Central memory CD4-positive, alpha-beta T cell (primary cell): ENCODE data around the gene SMAD3.

Experiments
- DNase-seq: peaks from one replicate; pipeline ENCODE4 v3.0.0; 2022

Gene SMAD3

DNA sequence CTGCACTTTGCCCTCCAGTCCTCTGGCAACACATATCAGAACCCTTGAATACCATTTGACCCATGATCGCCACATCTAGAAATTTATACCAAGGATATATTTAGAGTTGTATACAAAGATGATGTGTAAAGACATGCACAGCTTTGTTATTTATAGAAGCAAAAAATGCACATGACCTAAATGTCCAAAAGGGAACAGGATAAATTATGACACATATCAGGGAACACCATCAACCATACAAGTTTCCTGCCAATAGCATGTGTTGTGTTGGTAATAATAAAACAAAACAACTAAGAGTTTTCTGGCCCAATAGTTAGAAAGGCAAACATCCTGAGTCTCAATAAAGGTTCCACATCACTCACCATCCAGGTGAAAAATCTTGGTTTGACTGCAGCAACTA is 137.6 kb downstream of the SMAD3 start:
- DNase-seq, result no peak

DNA sequence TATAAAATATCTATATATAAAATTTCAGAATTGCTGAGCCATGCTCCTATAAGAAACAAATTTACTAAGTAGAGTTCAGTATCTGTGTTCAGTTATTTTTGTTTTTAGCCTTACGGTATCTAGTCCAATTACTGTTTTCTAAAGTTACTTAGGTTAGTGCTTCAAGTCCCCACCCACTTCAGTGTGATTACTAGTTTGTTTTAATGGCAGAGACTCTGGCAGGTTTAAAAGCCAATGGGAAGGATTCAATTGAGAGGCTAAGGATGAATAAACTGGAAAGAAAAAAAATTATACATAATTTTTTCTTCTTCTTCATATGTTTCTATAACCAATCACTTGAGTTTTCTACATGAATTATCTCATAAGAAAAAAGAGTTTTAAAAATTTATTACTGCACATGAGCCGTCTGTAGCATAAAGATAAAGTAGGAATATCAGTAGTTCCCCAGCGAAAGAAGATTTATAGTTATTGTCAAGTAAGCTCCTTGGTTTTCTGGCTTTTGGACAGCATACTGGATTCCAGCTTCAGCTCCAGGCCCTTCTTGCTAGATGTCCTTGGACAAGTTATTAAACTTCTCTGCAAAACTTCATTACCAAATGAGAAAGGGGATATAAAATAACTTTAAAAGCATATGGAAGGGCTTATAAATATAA is 142.3 kb downstream of the SMAD3 start:
- no peak for DNase-seq

DNA sequence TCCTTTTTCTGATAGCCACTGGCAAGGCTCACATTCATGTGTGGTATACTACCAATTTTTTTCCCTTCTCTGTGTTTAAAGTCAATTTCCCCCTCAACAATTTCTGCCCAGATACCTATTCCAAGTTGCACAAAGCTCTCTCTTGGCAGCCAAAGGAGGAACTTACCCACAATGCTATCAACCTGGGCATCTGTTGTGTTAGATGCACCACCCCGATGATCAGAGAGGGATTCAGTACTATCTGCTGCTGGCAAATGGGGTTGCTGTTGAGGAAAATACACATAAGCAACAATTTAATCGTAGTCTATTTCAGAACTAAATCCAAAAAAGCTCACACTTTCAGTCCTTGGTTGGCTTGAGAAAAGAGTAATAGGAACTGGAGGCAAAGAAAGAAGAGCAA is 143.0 kb downstream of the SMAD3 start:
- no peak for DNase-seq

DNA sequence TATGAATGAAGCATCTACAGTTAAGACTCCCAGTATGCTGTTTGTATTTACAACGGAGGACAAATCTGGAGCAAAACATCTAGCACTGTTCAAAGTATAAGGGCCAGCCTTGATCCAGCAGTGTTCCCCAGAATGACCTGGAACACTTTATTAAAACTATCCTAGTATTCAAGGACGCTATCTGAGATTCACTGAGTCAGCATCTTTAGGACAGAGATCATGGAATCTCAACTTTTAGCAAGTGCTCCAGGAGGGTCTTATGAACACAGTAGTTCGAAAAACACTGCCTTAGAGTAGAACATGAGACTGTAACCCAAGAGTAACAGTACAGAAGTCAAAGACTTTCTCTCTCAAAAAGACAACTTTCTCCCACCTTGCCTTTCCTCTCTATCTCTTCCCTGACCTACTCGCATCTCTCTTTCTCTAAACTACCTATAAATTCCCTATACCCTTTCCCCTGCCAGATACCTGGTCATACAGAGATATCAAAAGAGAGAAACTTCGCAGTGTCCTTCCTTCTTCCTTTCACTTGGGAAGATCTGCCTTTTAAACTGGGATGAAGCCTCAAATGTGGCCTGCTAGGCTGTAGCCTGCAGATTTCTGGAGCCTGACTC is 145.3 kb downstream of the SMAD3 start:
- no peak for DNase-seq

DNA sequence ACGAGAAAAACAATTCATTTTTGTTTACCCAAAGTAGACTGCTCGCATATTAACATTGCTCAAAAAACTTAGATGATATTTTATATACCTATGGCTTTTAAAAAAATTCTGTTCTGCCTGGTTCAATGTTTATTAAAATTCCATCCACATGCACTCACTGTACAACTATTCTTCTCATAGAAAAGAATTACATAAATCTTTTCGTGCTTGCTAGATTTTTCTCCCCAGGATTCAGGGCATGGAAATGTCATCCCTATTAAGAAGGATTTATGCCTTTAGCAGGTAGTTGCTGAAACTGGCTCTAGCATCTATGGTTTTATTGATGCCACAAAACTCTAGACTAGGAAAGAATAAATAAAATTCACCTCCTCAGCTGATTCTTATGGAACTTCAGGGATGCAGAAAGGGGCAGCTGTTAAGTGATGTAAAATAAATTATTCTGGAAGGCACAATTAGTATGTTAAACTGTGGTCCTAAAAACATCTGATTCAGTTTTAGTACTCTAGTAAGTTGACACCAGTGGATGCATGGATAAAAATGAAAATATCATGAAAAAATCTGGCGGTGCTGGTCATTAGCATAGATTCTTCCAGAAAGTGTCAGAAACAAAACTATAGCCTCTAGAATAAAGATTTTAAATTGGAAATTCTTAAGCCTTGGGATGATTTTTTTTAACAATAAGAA is 147.4 kb downstream of the SMAD3 start:
- DNase-seq, result no peak

DNA sequence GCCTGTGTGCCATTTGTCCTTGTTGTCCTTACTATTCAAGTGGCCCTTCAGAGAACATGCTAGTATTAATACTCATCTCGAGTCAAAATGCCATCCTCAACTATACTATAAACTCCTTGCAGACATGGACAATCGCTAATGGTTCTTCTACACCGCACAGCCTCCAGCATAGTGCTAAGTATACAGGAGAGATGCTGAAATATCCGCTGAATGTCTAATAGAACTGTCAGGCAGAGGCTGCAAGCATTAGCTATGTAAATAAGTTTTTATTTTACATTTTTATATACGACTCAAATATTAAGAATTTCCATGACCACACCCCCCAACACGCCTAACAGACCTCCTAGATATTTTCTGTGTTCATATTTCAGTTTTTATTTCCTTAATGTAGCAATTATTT is 149.7 kb downstream of the SMAD3 start:
- no peak for DNase-seq

DNA sequence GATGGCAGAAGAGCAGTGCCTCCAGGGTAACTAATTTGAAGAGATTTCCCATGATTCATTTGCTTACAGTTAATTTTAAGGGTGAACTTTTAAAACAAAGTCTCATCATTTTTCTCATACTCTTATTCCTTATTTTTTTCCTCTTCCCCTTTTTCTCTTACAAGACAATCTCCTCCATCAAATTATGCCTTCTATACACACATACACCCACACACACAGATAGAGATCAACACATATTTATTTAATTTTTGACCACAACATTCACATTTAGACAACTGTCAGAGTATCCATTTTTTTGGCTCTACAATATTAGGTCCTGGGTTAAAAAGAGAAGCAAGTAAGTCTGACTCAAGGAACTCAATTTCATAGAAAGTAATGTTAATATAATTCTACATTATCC is 151.5 kb downstream of the SMAD3 start:
- DNase-seq, result no peak

DNA sequence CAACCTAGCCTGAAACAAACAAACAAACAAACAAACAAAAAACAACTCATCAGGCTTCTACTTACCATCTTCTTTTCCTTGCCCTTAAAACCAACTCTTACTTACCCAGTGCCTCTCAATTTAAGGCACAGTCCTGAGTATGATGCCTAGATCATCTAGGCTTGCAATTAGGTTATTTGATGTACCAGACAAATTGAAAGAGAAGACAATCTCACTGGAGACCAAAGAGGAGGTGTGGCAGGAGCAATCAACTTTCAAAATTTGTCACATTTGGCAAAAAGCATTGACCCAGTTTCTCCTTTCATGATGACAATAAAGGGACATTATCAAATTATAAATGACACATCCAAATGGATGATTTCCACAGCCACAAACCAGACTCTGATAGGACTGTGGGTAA is 153.0 kb downstream of the SMAD3 start:
- DNase-seq, result no peak

DNA sequence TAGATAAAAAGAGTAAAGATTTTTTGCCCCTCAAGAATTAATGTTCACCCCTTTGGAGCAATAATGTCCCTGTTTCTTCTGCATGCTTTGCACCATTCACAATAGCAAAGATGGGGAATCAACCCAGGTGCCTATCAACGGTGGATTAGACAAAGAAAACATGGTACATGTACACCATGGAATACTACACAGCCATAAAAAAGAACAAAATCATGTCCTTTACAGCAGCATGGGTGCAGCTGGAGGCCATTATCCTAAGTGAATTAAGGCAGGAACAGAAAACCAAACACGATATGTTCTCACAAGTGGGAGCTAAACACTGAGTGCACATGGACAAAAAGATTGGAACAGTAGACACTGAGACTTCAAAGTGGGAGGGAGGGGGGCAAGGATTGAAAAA is 153.9 kb downstream of the SMAD3 start:
- no peak for DNase-seq

DNA sequence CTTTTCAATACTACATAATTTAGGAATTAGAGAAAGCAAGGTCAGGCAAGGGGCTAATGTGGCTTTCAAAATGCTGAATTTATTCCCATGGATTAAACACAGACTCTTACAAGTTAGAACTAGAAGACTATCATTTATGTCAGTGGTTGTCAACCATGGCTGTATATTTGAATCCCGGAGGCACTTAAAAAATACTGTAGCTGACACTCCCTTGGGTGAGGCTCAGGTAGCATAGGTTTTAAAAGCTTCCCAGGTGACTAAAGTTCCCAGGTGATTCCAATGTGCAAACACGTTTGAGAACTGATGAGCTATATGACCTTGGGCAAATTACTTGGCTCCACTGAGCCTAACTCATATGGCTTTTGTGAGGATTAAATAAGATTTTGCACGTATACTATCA is 159.5 kb downstream of the SMAD3 start:
- DNase-seq, result no peak

DNA sequence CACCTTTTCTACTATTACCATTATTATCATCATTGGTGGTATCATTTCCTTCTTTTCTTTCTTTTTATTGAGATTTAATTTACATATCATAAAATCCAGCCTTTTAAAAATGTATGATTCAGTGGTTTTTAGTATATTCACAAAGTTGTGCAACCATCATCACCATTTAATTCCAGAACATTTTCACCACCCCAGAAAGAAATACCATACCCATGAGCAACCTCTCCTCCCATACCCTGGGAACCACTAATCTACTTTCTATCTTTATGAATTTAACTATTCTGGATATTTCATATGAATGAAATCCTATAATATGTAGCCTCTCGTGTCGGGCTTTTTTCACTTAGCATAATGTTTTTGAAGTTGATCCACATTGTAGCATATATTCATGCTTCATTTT is 159.9 kb downstream of the SMAD3 start:
- no peak for DNase-seq

DNA sequence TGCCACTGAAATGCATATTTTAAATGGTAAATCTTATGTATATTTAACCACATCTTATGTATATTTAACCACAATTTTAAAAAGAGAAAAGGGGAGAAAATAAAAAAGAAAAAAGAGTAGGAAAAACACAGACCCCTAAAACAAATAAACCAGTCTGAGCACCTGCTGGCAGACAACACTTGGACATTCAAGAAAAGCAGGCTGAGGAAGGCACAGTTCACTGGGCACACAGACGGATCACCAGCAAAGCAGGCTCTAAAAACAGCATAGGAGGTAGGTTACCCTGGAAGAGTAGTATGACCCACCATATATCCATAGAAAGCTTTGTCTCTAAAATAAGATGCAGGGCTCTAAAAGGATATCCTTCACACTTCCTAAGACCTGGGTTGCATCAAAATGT is 162.0 kb downstream of the SMAD3 start:
- DNase-seq, result no peak

DNA sequence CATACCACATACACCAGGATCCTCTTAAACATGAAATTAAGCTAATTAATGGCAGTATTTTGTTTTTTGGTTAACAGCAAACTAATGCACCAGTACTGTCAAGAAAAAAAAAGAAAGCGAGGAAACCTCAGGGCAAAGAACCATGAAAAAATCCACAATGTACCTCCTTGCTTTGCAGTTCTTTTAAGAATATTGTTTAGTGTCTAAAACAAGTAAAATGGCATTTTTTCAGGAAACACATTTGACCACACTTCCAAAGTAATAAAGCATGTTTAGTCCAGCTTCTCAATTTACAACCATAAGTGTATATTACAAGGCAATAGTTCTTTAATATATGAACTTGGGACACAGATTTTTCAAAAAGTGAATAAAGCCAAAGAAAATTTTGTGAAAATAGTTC is 162.4 kb downstream of the SMAD3 start:
- no peak for DNase-seq

DNA sequence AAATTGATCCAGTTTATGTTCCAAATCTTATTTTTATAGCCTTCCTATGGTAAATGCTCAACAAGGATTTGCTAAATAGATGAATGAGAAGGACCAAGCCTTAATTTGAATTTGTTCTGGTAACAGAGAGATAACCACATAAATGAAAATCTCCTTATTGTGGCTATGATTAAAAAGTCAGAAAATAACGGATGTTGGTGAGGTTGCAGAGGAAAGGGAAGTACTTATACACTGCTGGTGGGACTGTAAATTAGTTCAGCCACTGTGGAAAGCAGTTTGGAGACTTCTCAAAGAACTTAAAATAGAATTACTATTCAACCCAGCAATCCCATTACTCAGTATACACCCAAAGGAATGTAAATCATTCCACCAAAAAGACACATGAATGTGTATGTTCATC is 162.9 kb downstream of the SMAD3 start:
- DNase-seq, result no peak

DNA sequence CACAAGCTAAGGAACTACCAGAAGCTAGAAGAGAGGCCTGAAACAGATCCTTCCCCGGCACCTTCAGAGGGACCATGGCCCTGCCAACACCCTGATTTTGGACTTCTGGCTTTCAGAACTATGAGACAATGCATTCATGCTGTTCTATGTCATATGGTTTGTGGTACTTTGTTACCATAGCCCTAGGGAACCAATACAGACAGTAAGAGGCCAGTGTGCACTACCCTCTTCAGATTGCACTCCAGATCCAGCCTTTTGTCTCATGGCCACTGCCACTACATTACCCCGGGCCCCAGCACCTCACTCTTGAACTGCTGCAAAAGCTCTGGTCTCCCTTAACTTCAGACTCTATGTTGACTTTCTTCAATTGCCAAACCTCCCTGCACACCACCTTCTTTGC is 165.1 kb downstream of the SMAD3 start:
- DNase-seq, result no peak

DNA sequence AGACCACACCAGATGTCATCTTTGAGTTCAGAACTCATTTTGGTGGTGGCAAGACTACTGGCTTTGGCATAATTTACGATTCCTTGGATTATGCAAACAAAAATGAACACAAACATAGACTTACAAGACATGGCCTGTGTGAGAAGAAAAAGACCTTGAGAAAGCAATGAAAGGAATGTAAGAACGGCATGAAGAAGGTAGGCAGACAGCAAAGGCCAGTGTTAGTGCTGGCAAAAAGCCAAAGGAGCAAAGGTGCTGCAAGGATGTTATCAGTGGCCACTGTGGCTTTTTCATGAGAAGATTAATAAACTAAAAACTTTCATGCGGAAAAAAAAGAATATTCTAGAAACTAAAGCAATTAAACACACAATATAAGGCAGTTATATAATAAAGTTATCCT is 167.2 kb downstream of the SMAD3 start:
- no peak for DNase-seq

DNA sequence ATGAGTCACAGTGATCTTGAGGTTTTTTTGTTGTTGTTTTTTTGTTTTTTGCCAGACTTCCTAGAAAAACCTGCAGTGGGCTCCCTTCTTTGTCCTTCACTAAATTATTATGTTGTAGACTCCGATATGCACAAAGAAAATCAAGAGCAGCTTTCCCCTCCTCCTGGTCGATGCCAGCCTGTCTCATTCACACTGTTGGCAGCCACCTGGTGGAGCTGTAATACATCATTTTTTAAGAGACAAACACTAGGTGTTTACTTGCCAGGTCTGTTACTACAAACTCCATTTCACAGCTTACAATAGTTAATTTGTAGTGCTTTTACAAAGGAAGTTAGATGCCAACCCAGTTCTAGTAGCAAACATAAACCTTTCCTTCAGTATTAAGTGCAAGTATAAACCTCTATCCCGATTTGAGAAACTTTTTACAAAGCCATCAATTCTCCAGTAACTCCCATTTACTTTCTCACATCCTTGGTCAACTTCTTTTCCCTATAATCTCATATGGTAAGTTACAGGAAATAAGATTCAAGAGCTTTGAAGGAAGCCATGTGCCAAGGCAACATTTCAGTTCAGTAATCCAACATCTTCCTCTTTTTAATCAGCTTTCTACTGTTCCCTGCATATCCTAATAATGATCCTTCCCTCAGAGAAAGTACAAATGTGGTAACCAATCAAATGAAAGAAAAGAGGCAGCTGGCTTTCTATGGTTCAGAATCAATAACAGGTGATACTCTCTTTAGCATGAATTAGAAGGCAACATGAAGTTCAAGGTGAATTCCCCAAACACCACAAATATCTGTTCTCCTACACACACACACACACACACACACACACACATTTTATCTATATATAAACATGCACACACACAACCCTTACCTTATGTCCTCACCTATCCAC is 175.1 kb downstream of the SMAD3 start:
- peak; percentile 27 for DNase-seq

DNA sequence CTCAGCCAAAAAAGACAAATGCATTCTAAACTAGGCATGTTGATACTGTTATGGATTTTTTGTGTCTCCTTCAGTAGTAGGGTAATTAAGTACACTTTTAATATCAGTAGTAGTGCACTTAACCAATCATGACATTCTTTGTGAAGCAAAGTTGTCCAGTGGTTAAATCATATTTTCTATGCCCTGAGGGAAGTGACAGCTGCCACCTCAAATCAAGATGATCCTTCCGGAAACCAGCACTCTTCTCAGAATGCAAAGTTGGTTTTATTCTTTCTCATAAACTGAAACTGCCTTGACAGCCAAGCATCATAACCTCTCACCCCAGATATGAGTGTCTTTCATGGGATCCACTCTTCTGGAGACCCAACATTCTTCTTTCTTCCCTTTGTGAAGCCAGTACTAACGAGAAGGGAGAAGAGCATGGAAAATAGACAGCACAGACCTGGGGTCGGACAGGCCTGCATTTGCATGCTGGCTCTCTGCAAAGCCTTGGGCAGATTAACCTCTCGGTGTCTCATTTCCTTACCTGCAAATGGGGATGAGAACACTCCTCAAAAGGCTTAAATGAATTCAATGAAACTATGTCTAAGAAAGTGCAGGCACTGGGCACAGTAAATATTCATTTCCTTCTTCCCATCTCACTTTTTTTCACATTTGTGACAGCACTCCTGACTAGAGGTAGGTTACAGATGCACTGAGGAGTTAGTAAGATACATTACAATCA is 175.9 kb downstream of the SMAD3 start:
- DNase-seq, result peak; percentile 8

DNA sequence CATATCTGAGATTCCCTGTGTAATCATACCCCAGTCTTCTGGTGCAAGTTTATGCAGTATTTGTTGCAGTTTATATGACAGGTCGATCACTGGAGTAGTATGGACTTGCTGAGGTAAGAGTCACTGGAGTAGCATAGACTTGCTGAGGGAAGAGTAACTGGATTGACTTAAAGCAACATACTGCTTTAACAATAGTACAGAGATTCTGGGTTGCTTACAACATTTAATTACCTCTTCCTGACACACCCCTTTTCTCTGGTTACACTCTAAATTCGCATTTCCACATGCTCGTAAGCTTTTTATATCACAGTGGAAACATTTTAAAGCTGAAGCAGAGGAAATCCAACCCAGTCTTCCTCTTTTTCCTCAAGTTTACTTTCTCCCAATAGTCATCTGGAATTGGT is 177.3 kb downstream of the SMAD3 start:
- DNase-seq, result no peak
